Measurements from ENCODE around the gene ATG13. TPM values are rescaled to one million over a fixed set of nuclear protein-coding genes. Genes with fewer than 3 reads are reported as not detected.
"Not testable (repeated sequence)": the region's sequence is repeated elsewhere in the genome, so short reads cannot be mapped to it uniquely, and the experiment has no call there.

The ATG13 gene
- total RNA-seq, 1 donor from 2014 or later = 46.3 TPM

- no peak for DNase-seq (ENCODE audit: low read depth in 2 of 2)
These were observed 78.2 kb downstream of the ATG13 start for GRCh38 chr11:46695345-46696211.

- DNase-seq (ENCODE audit: low read depth in 2 of 2) = no peak
These were observed 78.8 kb downstream of the ATG13 start for GRCh38 chr11:46696212-46696558.

GRCh38 chr11:46697303-46697702 is 80.0 kb downstream of the ATG13 start:
- no peak for DNase-seq (ENCODE audit: low read depth in 2 of 2)

GRCh38 chr11:46697723-46698122 is 80.4 kb downstream of the ATG13 start:
- no peak for DNase-seq (ENCODE audit: low read depth in 2 of 2)

GRCh38 chr11:46698597-46698996 is 81.2 kb downstream of the ATG13 start:
- DNase-seq (ENCODE audit: low read depth in 2 of 2) = no peak

- peak; percentile 98 to 99 for DNase-seq (ENCODE audit: low read depth in 2 of 2)
These were observed 83.1 kb downstream of the ATG13 start, which contains the start of the genes ARHGAP1 and ZNF408 for GRCh38 chr11:46700241-46701077. Gene ARHGAP1 (minus strand): TSS chr11:46700619. CDS start chr11:46696107, 4,512 bp downstream. Gene ZNF408 (plus strand): TSS chr11:46701031. CDS start chr11:46701048, 17 bp downstream.

GRCh38 chr11:46701078-46701654 is 83.8 kb downstream of the ATG13 start:
- no peak for DNase-seq (ENCODE audit: low read depth in 2 of 2)

- DNase-seq (ENCODE audit: low read depth in 2 of 2) = no peak
These were observed 87.8 kb downstream of the ATG13 start for GRCh38 chr11:46705070-46705688.

- no peak for DNase-seq (ENCODE audit: low read depth in 2 of 2)
These were observed 89.5 kb downstream of the ATG13 start for GRCh38 chr11:46706886-46707285.

- not testable (repeated sequence) for DNase-seq (ENCODE audit: low read depth in 2 of 2)
These were observed 92.0 kb downstream of the ATG13 start for GRCh38 chr11:46709351-46709750.

- peak in 1 of 2 donors; percentile 30 for DNase-seq (ENCODE audit: low read depth in 2 of 2)
These were observed 93.5 kb downstream of the ATG13 start for GRCh38 chr11:46710821-46711269.

GRCh38 chr11:46711303-46711702 is 94.0 kb downstream of the ATG13 start:
- DNase-seq (ENCODE audit: low read depth in 2 of 2) = no peak

GRCh38 chr11:46712874-46713576 is 95.7 kb downstream of the ATG13 start:
- no peak for DNase-seq (ENCODE audit: low read depth in 2 of 2)

GRCh38 chr11:46717825-46718154 is 100.4 kb downstream of the ATG13 start:
- DNase-seq (ENCODE audit: low read depth in 2 of 2) = not testable (repeated sequence)

- no peak for DNase-seq (ENCODE audit: low read depth in 2 of 2)
These were observed 101.0 kb downstream of the ATG13 start for GRCh38 chr11:46718155-46719019.

GRCh38 chr11:46719048-46719542 is 101.7 kb downstream of the ATG13 start, which contains the start of gene F2:
Gene F2 (plus strand): TSS chr11:46719213. CDS start chr11:46719236, 23 bp downstream.
- DNase-seq (ENCODE audit: low read depth in 2 of 2) = no peak

GRCh38 chr11:46719543-46720218 is 102.3 kb downstream of the ATG13 start:
- DNase-seq (ENCODE audit: low read depth in 2 of 2) = no peak

- DNase-seq (ENCODE audit: low read depth in 2 of 2) = no peak
These were observed 103.9 kb downstream of the ATG13 start for GRCh38 chr11:46721286-46721685.
